Esophagus squamous epithelium (tissue), 4 donors: Measurements from ENCODE around the gene CCDC197.

Experiments
- POLR2A ChIP-seq, 4 donors: fragments of 450-650 bp; IDR thresholded peaks; one replicate each; pipeline ENCODE4 v1.6.1; 2017; ENCODE audit warnings: antibody characterized with exemption in 4 of 4, mild to moderate bottlenecking in 4 of 4, moderate library complexity in 3 of 4
- TF ChIP-seq, protein P1 (sequence below), 6 experiments: fragments of 450-650 bp in 4 of 6; fragments of 200-600 bp in 2 of 6; sonication (generic) in 2 of 6; IDR thresholded peaks; one replicate each; pipeline ENCODE4 v1.5.1; 2016 to 2019; ENCODE audit warnings: antibody characterized with exemption in 6 of 6, mild to moderate bottlenecking in 4 of 6, moderate library complexity in 4 of 6

DNA sequence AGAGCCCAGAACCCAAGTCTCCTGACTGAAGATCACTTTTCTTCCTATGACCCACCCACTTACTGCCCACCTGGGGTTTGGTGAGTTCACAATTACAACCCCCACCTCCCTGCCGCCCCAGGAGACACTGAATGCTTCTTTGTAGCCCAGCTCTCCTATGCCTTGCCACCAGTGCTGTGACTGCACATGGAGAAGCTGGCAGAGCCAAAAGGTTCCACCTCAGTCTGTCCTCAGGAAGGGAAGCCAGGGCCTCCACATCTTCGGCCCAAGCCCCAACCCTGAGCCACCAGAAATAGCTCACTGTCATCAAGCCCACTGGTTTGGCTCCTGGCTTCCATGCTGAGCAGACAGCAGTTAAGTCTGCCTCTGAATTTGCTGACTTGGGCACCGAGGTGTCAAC, 54.7 kb downstream of the CCDC197 start:
- TF ChIP-seq, protein P1, sequence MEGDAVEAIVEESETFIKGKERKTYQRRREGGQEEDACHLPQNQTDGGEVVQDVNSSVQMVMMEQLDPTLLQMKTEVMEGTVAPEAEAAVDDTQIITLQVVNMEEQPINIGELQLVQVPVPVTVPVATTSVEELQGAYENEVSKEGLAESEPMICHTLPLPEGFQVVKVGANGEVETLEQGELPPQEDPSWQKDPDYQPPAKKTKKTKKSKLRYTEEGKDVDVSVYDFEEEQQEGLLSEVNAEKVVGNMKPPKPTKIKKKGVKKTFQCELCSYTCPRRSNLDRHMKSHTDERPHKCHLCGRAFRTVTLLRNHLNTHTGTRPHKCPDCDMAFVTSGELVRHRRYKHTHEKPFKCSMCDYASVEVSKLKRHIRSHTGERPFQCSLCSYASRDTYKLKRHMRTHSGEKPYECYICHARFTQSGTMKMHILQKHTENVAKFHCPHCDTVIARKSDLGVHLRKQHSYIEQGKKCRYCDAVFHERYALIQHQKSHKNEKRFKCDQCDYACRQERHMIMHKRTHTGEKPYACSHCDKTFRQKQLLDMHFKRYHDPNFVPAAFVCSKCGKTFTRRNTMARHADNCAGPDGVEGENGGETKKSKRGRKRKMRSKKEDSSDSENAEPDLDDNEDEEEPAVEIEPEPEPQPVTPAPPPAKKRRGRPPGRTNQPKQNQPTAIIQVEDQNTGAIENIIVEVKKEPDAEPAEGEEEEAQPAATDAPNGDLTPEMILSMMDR (IDR thresholded peaks at IDR 0.05) = no peak
- no peak for TF ChIP-seq POLR2A (IDR thresholded peaks at IDR 0.05)
